Measurements from ENCODE around the gene IL16.
A peak's percentile ranks its signal among the peaks of the same experiment; 100 is the strongest.

Gene IL16

DNA sequence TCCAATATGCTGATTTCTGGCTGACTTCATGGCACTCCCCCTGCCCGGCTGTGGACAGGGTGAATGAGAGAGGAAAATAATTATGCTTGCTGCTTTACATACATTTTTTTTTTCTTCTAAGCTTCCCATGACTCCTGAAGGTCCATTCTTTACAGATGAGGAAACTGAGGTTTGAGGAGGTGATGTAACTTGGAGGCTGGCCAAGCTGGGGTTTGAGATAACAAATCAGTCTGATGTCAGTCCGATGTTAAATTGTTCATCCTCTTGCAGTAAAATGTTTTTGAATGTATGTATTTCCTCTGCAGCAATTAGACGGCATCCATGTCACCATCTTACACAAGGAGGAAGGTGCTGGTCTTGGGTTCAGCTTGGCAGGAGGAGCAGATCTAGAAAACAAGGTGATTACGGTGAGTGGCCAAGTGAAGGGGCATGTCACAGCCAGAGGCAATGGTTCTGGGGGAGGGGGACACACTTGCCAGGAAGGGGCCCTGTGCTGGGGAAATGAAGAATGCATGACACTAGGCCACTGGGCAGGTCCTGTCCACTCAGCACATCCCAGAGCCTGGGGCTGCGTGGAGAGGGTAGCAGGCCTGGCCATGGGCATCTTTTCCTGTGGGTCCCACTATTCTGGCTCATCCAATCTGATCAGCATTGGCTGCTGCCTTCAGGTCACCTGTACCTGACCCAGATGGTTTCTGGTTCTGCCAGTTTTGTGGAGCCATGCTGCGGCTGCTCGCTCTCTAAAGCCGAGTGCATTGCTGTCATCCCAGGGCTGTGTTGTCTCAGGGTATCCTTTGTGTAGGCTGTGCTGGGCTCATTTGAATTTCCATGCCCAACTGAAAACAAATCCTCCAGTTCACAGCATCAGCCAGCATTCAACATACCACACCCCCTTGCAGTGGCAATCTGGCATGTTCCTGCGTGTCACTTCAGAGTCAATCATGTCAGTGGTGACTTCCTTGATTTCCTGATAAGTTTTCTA lies 106.9 kb downstream of the IL16 start:
- Histone ChIP-seq H3K27me3 (no peaks in the 10 kb centered on the region), H3K4me3 (ENCODE audit: low read depth in 1 of 2, low read length in 1 of 2) (peak overlapping the region in 1 of 2 experiments; percentile 86), H3K27ac (peak overlapping the region; percentile 96), H3K9me3 (no peaks in the 10 kb centered on the region), H3K4me1 (ENCODE audit: control insufficient read depth in 1 of 2, insufficient read depth in 1 of 2, low read depth in 1 of 2, low read length in 1 of 2) (peaks cover 66% of the 10 kb centered on the region in 2 experiments), H3K36me3 (peaks cover 95% of the 10 kb centered on the region)
- TF ChIP-seq, protein P1, sequence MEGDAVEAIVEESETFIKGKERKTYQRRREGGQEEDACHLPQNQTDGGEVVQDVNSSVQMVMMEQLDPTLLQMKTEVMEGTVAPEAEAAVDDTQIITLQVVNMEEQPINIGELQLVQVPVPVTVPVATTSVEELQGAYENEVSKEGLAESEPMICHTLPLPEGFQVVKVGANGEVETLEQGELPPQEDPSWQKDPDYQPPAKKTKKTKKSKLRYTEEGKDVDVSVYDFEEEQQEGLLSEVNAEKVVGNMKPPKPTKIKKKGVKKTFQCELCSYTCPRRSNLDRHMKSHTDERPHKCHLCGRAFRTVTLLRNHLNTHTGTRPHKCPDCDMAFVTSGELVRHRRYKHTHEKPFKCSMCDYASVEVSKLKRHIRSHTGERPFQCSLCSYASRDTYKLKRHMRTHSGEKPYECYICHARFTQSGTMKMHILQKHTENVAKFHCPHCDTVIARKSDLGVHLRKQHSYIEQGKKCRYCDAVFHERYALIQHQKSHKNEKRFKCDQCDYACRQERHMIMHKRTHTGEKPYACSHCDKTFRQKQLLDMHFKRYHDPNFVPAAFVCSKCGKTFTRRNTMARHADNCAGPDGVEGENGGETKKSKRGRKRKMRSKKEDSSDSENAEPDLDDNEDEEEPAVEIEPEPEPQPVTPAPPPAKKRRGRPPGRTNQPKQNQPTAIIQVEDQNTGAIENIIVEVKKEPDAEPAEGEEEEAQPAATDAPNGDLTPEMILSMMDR (IDR thresholded peaks at IDR 0.05): no peak

DNA sequence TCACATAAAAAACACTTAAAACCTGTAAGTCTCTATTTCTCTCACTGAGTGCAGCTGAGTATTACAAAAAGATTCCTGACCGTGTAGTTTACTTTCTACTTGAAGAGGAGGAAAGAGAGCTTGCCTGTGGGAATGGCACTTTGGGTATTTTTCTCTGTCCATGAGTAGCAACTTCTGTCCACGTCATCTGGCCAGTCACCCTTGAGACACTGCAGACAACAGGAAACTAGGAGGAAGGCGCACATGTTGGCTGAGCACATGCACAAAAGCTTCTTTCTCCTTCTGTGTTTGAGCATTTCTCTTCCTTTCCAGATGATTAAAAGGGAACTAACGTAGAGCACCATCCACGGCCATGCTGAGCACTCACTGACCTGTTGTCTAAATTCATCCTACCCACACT lies 107.5 kb downstream of the IL16 start:
- TF ChIP-seq, protein P1 (IDR thresholded peaks at IDR 0.05): no peak
- Histone ChIP-seq H3K27ac (peak overlapping the region; percentile 96), H3K4me3 (ENCODE audit: low read depth in 1 of 2, low read length in 1 of 2) (no peak overlapping the region), H3K9me3 (no peaks in the 10 kb centered on the region), H3K27me3 (no peaks in the 10 kb centered on the region), H3K4me1 (ENCODE audit: control insufficient read depth in 1 of 2, insufficient read depth in 1 of 2, low read depth in 1 of 2, low read length in 1 of 2) (peaks cover 59 to 62% of the 10 kb centered on the region in 2 experiments), H3K36me3 (peaks cover 100% of the 10 kb centered on the region)

DNA sequence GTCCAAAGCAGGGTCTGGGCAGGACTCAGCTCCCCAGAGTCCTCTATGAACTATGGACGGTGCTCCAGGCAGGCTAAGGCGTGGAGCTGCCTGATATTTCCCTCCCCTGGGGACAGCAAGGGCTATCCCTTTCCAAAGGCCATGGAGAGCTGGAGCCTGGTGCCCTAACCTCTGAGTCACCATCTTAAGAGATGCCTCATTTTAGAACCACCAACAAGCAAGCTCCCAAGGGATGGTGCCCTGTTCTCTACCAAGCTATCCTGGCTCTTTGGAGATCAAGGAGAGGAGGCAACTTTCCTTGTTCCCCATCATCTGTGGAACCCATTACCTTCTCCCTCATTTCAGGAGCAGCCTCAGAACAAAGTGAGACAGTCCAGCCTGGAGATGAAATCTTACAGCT lies 111.6 kb downstream of the IL16 start:
- Histone ChIP-seq H3K4me1 (ENCODE audit: control insufficient read depth in 1 of 2, insufficient read depth in 1 of 2, low read depth in 1 of 2, low read length in 1 of 2) (peaks cover 43 to 47% of the 10 kb centered on the region in 2 experiments), H3K27ac (peak overlapping the region; percentile 96)

DNA sequence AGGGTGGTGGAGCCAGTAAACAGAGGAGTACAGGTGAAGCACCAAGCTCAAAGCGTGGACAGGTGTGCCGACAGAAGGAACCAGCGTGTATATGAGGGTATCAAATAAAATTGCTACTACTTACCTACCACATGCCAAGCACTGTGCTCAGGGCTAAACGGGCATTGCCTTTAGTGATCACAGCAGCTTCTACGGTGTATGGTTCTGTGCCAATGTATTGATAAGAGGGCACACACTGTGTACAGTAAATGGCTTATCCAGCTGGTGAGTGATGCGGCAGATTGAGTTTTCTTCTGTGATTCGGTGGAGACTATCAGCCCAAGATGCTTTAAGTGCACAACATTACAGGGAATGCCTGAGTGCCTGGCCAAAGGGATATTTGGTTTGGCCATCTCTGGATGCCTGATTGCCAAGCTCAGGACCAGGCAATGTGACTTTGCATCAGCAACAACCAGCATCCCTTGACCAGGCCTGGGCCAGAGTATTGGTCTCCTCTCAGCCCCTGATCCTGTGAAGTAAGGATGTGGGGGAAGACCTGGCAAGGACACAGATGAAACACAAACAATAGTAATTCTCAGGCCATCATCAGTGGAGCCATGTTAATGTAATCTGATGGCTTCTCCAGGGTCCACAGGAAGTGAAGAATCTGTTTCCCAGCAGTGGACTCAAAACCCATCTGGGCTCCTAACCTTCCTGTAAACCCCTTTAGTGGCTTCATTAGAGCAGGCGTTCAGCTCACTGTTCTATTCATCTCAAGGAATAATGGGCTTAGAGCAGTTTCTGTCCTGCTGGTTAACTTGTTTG lies 113.2 kb downstream of the IL16 start:
- TF ChIP-seq, protein P1 (IDR thresholded peaks at IDR 0.05): no peak
- H3K27me3 ChIP-seq: no peaks in the 10 kb centered on the region
- no peaks in the 10 kb centered on the region for H3K9me3 ChIP-seq
- H3K4me1 ChIP-seq (ENCODE audit: control insufficient read depth in 1 of 2, insufficient read depth in 1 of 2, low read depth in 1 of 2, low read length in 1 of 2): peaks cover 32 to 36% of the 10 kb centered on the region in 2 experiments
- H3K4me3 ChIP-seq (ENCODE audit: low read depth in 1 of 2, low read length in 1 of 2): no peak overlapping the region
- H3K27ac ChIP-seq: peak overlapping the region; percentile 96
- peaks cover 93% of the 10 kb centered on the region for H3K36me3 ChIP-seq

More for the DNA sequence above, 111.6 kb downstream of the IL16 start:
- no peaks in the 10 kb centered on the region for H3K27me3 ChIP-seq
- no peaks in the 10 kb centered on the region for H3K9me3 ChIP-seq
- H3K4me3 ChIP-seq (ENCODE audit: low read depth in 1 of 2, low read length in 1 of 2): no peak overlapping the region
- TF ChIP-seq, protein P1 (IDR thresholded peaks at IDR 0.05): no peak
- peaks cover 93% of the 10 kb centered on the region for H3K36me3 ChIP-seq

DNA sequence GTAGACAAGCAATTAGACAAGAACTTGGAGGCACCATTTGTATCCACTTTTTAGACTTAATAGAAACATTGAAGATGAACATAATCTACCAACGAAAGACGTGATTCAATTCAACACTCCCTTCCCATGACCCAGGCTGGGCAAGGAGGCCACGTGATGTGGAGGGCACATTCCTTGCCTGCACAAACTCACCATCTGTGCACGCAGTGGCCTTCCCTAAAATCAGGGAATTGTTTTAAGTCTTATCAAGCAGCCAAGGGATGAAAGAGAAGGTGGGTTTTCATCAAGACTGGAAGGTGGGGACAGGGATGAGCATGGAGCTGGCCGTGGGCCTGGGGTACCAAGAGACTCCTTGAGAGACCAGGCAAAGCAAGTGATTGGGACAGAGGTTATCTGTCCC lies 113.8 kb downstream of the IL16 start:
- H3K27ac ChIP-seq: peak overlapping the region; percentile 96
- peaks cover 93% of the 10 kb centered on the region for H3K36me3 ChIP-seq
- no peak overlapping the region for H3K4me3 ChIP-seq (ENCODE audit: low read depth in 1 of 2, low read length in 1 of 2)
- H3K27me3 ChIP-seq: no peaks in the 10 kb centered on the region
- H3K4me1 ChIP-seq (ENCODE audit: control insufficient read depth in 1 of 2, insufficient read depth in 1 of 2, low read depth in 1 of 2, low read length in 1 of 2): peaks cover 28 to 30% of the 10 kb centered on the region in 2 experiments
- TF ChIP-seq, protein P1 (IDR thresholded peaks at IDR 0.05): no peak
- no peaks in the 10 kb centered on the region for H3K9me3 ChIP-seq

Data from neutrophil (primary cell).